ENCODE measurements around the gene PIM3. TPM values are rescaled to one million over a fixed set of nuclear protein-coding genes. Genes with fewer than 3 reads are reported as not detected.

Gene PIM3
- total RNA-seq, 2 experiments from 2014 or later: 202 to 210 TPM

GRCh38 chr22:49948958-49949913 is 11.3 kb upstream of the PIM3 start:
- CTCF ChIA-PET: no interaction called here
- Mint-ChIP-seq H3K27ac (no peak overlapping the region), H3K9me3 (no peaks in the 10 kb centered on the region), H3K36me3 (ENCODE audit: low read depth) (no peaks in the 10 kb centered on the region), H3K4me3 (no peak overlapping the region), H3K4me1 (ENCODE audit: low read depth) (peaks cover 6% of the 10 kb centered on the region), H3K27me3 (ENCODE audit: low read depth) (no peaks in the 10 kb centered on the region)
- intact Hi-C loops (cut with micrococcal nuclease): no loop called here
- DNase-seq: no peak

- no peak overlapping the region for H3K27ac Mint-ChIP-seq
- no peak overlapping the region for H3K4me3 Mint-ChIP-seq
- CTCF ChIA-PET: no interaction called here
- no peaks in the 10 kb centered on the region for H3K27me3 Mint-ChIP-seq (ENCODE audit: low read depth)
- no peaks in the 10 kb centered on the region for H3K36me3 Mint-ChIP-seq (ENCODE audit: low read depth)
- peaks cover 6% of the 10 kb centered on the region for H3K4me1 Mint-ChIP-seq (ENCODE audit: low read depth)
- intact Hi-C loops (cut with micrococcal nuclease): no loop called here
- H3K9me3 Mint-ChIP-seq: no peaks in the 10 kb centered on the region
- no peak for DNase-seq
These were observed 10.7 kb upstream of the PIM3 start for GRCh38 chr22:49949914-49950292.

- DNase-seq: no peak
- Mint-ChIP-seq H3K36me3 (ENCODE audit: low read depth) (no peaks in the 10 kb centered on the region), H3K27me3 (ENCODE audit: low read depth) (no peaks in the 10 kb centered on the region), H3K9me3 (no peaks in the 10 kb centered on the region), H3K27ac (no peak overlapping the region), H3K4me1 (ENCODE audit: low read depth) (peaks cover 3% of the 10 kb centered on the region), H3K4me3 (no peak overlapping the region)
- CTCF ChIA-PET: no interaction called here
- intact Hi-C loops (cut with micrococcal nuclease): no loop called here
These were observed 10.1 kb upstream of the PIM3 start for GRCh38 chr22:49950396-49950994.

- DNase-seq: no peak
- no peaks in the 10 kb centered on the region for H3K27me3 Mint-ChIP-seq (ENCODE audit: low read depth)
- intact Hi-C loops (cut with micrococcal nuclease): no loop called here
- H3K9me3 Mint-ChIP-seq: no peaks in the 10 kb centered on the region
- CTCF ChIA-PET: no interaction called here
- H3K4me3 Mint-ChIP-seq: no peak overlapping the region
- no peaks in the 10 kb centered on the region for H3K36me3 Mint-ChIP-seq (ENCODE audit: low read depth)
- no peak overlapping the region for H3K27ac Mint-ChIP-seq
- no peaks in the 10 kb centered on the region for H3K4me1 Mint-ChIP-seq (ENCODE audit: low read depth)
These were observed 9.4 kb upstream of the PIM3 start for GRCh38 chr22:49951000-49951677.

- no peaks in the 10 kb centered on the region for H3K4me1 Mint-ChIP-seq (ENCODE audit: low read depth)
- H3K27me3 Mint-ChIP-seq (ENCODE audit: low read depth): no peaks in the 10 kb centered on the region
- H3K4me3 Mint-ChIP-seq: no peak overlapping the region
- intact Hi-C loops (cut with micrococcal nuclease): no loop called here
- CTCF ChIA-PET: no interaction called here
- DNase-seq: no peak
- H3K9me3 Mint-ChIP-seq: no peaks in the 10 kb centered on the region
- H3K36me3 Mint-ChIP-seq (ENCODE audit: low read depth): no peaks in the 10 kb centered on the region
- H3K27ac Mint-ChIP-seq: no peak overlapping the region
These were observed 8.9 kb upstream of the PIM3 start for GRCh38 chr22:49951678-49951985.

- Mint-ChIP-seq H3K36me3 (ENCODE audit: low read depth) (no peaks in the 10 kb centered on the region), H3K4me1 (ENCODE audit: low read depth) (no peaks in the 10 kb centered on the region), H3K9me3 (no peaks in the 10 kb centered on the region), H3K27me3 (ENCODE audit: low read depth) (no peaks in the 10 kb centered on the region), H3K27ac (no peak overlapping the region), H3K4me3 (no peak overlapping the region)
- CTCF ChIA-PET: no interaction called here
- DNase-seq: no peak
- intact Hi-C loops (cut with micrococcal nuclease): no loop called here
These were observed 8.3 kb upstream of the PIM3 start for GRCh38 chr22:49951986-49952896.

GRCh38 chr22:49953027-49953679 is 7.4 kb upstream of the PIM3 start:
- no peak overlapping the region for H3K27ac Mint-ChIP-seq
- no peaks in the 10 kb centered on the region for H3K9me3 Mint-ChIP-seq
- H3K4me3 Mint-ChIP-seq: no peak overlapping the region
- no peaks in the 10 kb centered on the region for H3K36me3 Mint-ChIP-seq (ENCODE audit: low read depth)
- intact Hi-C loops (cut with micrococcal nuclease): no loop called here
- CTCF ChIA-PET: interaction anchor here (0.6 kb wide), 1 partner anchor 72 kb away, joined by 3 read pairs; no protein-coding TSS in a partner anchor
- no peak for DNase-seq
- H3K27me3 Mint-ChIP-seq (ENCODE audit: low read depth): no peaks in the 10 kb centered on the region
- no peaks in the 10 kb centered on the region for H3K4me1 Mint-ChIP-seq (ENCODE audit: low read depth)

GRCh38 chr22:49953680-49954344 is 6.8 kb upstream of the PIM3 start:
- Mint-ChIP-seq H3K4me3 (no peak overlapping the region), H3K27me3 (ENCODE audit: low read depth) (no peaks in the 10 kb centered on the region), H3K27ac (no peak overlapping the region), H3K9me3 (no peaks in the 10 kb centered on the region), H3K4me1 (ENCODE audit: low read depth) (peaks cover 1% of the 10 kb centered on the region), H3K36me3 (ENCODE audit: low read depth) (no peaks in the 10 kb centered on the region)
- DNase-seq: no peak
- intact Hi-C loops (cut with micrococcal nuclease): no loop called here
- CTCF ChIA-PET: interaction anchor here (0.6 to 1.4 kb wide), 2 partner anchors 29 to 72 kb away, joined by 3 read pairs; no protein-coding TSS in a partner anchor

- intact Hi-C loops (cut with micrococcal nuclease): no loop called here
- Mint-ChIP-seq H3K9me3 (no peaks in the 10 kb centered on the region), H3K27me3 (ENCODE audit: low read depth) (no peaks in the 10 kb centered on the region), H3K4me3 (no peak overlapping the region), H3K4me1 (ENCODE audit: low read depth) (peaks cover 6% of the 10 kb centered on the region), H3K36me3 (ENCODE audit: low read depth) (no peaks in the 10 kb centered on the region), H3K27ac (no peak overlapping the region)
- no peak for DNase-seq
- CTCF ChIA-PET: interaction anchor here (1.4 kb wide), 1 partner anchor 28 kb away, joined by 3 read pairs; no protein-coding TSS in a partner anchor
These were observed 6.2 kb upstream of the PIM3 start for GRCh38 chr22:49954354-49954753.

- Mint-ChIP-seq H3K27me3 (ENCODE audit: low read depth) (no peaks in the 10 kb centered on the region), H3K4me1 (ENCODE audit: low read depth) (peaks cover 6% of the 10 kb centered on the region), H3K9me3 (no peaks in the 10 kb centered on the region), H3K4me3 (no peak overlapping the region), H3K36me3 (ENCODE audit: low read depth) (no peaks in the 10 kb centered on the region), H3K27ac (no peak overlapping the region)
- CTCF ChIA-PET: interaction anchor here (1.4 kb wide), 1 partner anchor 28 kb away, joined by 3 read pairs; no protein-coding TSS in a partner anchor
- no peak for DNase-seq
- intact Hi-C loops (cut with micrococcal nuclease): no loop called here
These were observed 5.5 kb upstream of the PIM3 start for GRCh38 chr22:49954991-49955580.

Measured in activated naive CD4-positive, alpha-beta T cell treated with anti-CD3 and anti-CD28 coated beads for 36 hours (primary cell).